Upper lobe of right lung (tissue), 1 donor: Measurements from ENCODE around the gene ASCL1. TPM values are rescaled to one million over a fixed set of nuclear protein-coding genes. Genes with fewer than 3 reads are reported as not detected.

Experiments used
- ATAC-seq: fragments of 200-7000 bp; cut with Tn5 transposase; one replicate; pipeline ENCODE4 v1.9.1; 2020; ENCODE audit warnings: mild to moderate bottlenecking, moderate library complexity
- DNase-seq: peaks from one replicate; pipeline ENCODE4 v3.0.0-alpha.2; 2020
- H3K27ac ChIP-seq: fragments of 200-600 bp; one replicate; pipeline ENCODE4 v1.8.0; 2022
- H3K27me3 ChIP-seq: fragments of 200-600 bp; one replicate; pipeline ENCODE4 v1.8.0; 2022; ENCODE audit warnings: mild to moderate bottlenecking
- H3K36me3 ChIP-seq: fragments of 200-600 bp; one replicate; pipeline ENCODE4 v1.8.0; 2022
- H3K4me1 ChIP-seq: fragments of 200-600 bp; one replicate; pipeline ENCODE4 v1.8.0; 2022
- H3K4me3 ChIP-seq: fragments of 200-600 bp; one replicate; pipeline ENCODE4 v1.8.0; 2022; ENCODE audit warnings: mild to moderate bottlenecking
- H3K9me3 ChIP-seq: fragments of 200-600 bp; one replicate; pipeline ENCODE4 v1.8.0; 2022
- CTCF ChIP-seq: fragments of 200-600 bp; IDR thresholded peaks from one replicate; pipeline ENCODE4 v1.8.0; 2022; ENCODE audit warnings: antibody characterized with exemption
- intact Hi-C: fragments of 100-400 bp; cut with DNase I; formaldehyde crosslinking; loops from one replicate; pipeline ENCODE4 v1.11.0; 2022
- total RNA-seq: library from RNA; stranded (reverse); fragmentation: NEBNext Ultra II Directional; extraction: Animal tissue kit (Norgen Biotek cat#: 25700); gene quantifications from one replicate; pipeline ENCODE4 v1.2.1, GENCODE V29; 2021
- donor health status: DM: no; HTN: yes; CAD: no; lungs with severe emphysema.

The ASCL1 gene
- total RNA-seq, 1 donor from 2014 or later: not detected

GRCh38 chr12:102920271-102920670 lies 37.2 kb upstream of the ASCL1 start:
- Histone ChIP-seq H3K27ac (no peak overlapping the region), H3K4me1 (no peaks in the 10 kb centered on the region), H3K27me3 (peaks cover 9% of the 10 kb centered on the region), H3K36me3 (no peaks in the 10 kb centered on the region), H3K4me3 (no peak overlapping the region), H3K9me3 (no peaks in the 10 kb centered on the region)
- ATAC-seq: no peak
- TF ChIP-seq CTCF: no peak
- intact Hi-C loops: no loop called here
- DNase-seq: no peak

GRCh38 chr12:102921240-102921639 lies 36.2 kb upstream of the ASCL1 start:
- no peak for ATAC-seq
- TF ChIP-seq CTCF: no peak
- intact Hi-C loops: no loop called here

GRCh38 chr12:102927220-102927619 lies 30.3 kb upstream of the ASCL1 start:
- DNase-seq (no peak), ATAC-seq (no peak)
- Histone ChIP-seq H3K27me3 (no peaks in the 10 kb centered on the region), H3K36me3 (no peaks in the 10 kb centered on the region), H3K27ac (no peak overlapping the region), H3K9me3 (no peaks in the 10 kb centered on the region), H3K4me1 (no peaks in the 10 kb centered on the region), H3K4me3 (no peak overlapping the region)
- no peak for TF ChIP-seq CTCF
- intact Hi-C loops: no loop called here

More at GRCh38 chr12:102921240-102921639, 36.2 kb upstream of the ASCL1 start:
- no peak for DNase-seq
- Histone ChIP-seq H3K4me1 (no peaks in the 10 kb centered on the region), H3K36me3 (no peaks in the 10 kb centered on the region), H3K4me3 (no peak overlapping the region), H3K27ac (no peak overlapping the region), H3K27me3 (peaks cover 9% of the 10 kb centered on the region), H3K9me3 (no peaks in the 10 kb centered on the region)

GRCh38 chr12:102933168-102933567 lies 24.3 kb upstream of the ASCL1 start:
- intact Hi-C loops: no loop called here
- no peak for TF ChIP-seq CTCF
- Histone ChIP-seq H3K36me3 (no peaks in the 10 kb centered on the region), H3K4me1 (no peaks in the 10 kb centered on the region), H3K9me3 (no peaks in the 10 kb centered on the region), H3K4me3 (no peak overlapping the region), H3K27ac (no peak overlapping the region), H3K27me3 (no peaks in the 10 kb centered on the region)
- no peak for ATAC-seq
- DNase-seq: no peak

- Histone ChIP-seq H3K4me1 (no peaks in the 10 kb centered on the region), H3K27me3 (no peaks in the 10 kb centered on the region), H3K9me3 (no peaks in the 10 kb centered on the region), H3K36me3 (no peaks in the 10 kb centered on the region), H3K27ac (no peak overlapping the region), H3K4me3 (no peak overlapping the region)
- intact Hi-C loops: no loop called here
- no peak for TF ChIP-seq CTCF
- ATAC-seq (no peak), DNase-seq (no peak)
These were observed 18.4 kb upstream of the ASCL1 start for GRCh38 chr12:102939059-102939458.

GRCh38 chr12:102939670-102940222 lies 17.7 kb upstream of the ASCL1 start:
- intact Hi-C loops: no loop called here
- H3K36me3 ChIP-seq: no peaks in the 10 kb centered on the region
- H3K4me1 ChIP-seq: no peaks in the 10 kb centered on the region
- H3K27ac ChIP-seq: no peak overlapping the region
- H3K4me3 ChIP-seq: no peak overlapping the region
- no peaks in the 10 kb centered on the region for H3K27me3 ChIP-seq
- DNase-seq (no peak), ATAC-seq (no peak)
- no peaks in the 10 kb centered on the region for H3K9me3 ChIP-seq
- TF ChIP-seq CTCF: no peak
